ENCODE results near the gene YIPF7. TPM values are rescaled to one million over a fixed set of nuclear protein-coding genes. Genes with fewer than 3 reads are reported as not detected.

YIPF7 gene
- total RNA-seq, 1 experiment from 2014 or later, result not detected

- Histone ChIP-seq H3K4me1 (ENCODE audit: control insufficient read depth, insufficient read depth, low read length) (no peaks in the 10 kb centered on the region), H3K27me3 (ENCODE audit: control insufficient read depth, insufficient read depth, low read length) (no peaks in the 10 kb centered on the region), H3K4me3 (ENCODE audit: low read depth in 2 of 2, low read length in 2 of 2) (no peak overlapping the region), H3K27ac (ENCODE audit: low read length) (no peak overlapping the region), H3K9me3 (ENCODE audit: control insufficient read depth, insufficient read depth, low read depth, low read length) (no peaks in the 10 kb centered on the region), H3K36me3 (ENCODE audit: control insufficient read depth, insufficient read depth, low read length) (no peaks in the 10 kb centered on the region)
- no peak for ATAC-seq
- intact Hi-C loops (cut with micrococcal nuclease; ENCODE audit: unreplicated experiment), result no loop called here
- DNase-seq (ENCODE audit: low read depth, low spot score), result no peak
- TF ChIP-seq REST (IDR thresholded peaks at IDR 0.05; ENCODE audit: insufficient read depth in 1 of 2, low read depth in 2 of 2, low read length in 1 of 2), result no peak
- no peak for TF ChIP-seq SIN3A (IDR thresholded peaks at IDR 0.05; ENCODE audit: borderline replicate concordance, insufficient read depth, low read depth, low read length)
- TF ChIP-seq TCF7L2 (IDR thresholded peaks at IDR 0.05; ENCODE audit: low read depth, low read length), result no peak
- no peak for TF ChIP-seq CTCF (IDR thresholded peaks at IDR 0.05)
- TF ChIP-seq POLR2AphosphoS5 (IDR thresholded peaks at IDR 0.05; ENCODE audit: low read depth, low read length), result no peak
- POLR2A ChIA-PET, result no interaction called here
- in situ Hi-C loops (cut with HindIII; ENCODE audit: low pct_unique_long_range_greater_than_20kb, low sequenced_read_pairs), result no loop called here
- BruUV-seq (replicated peaks), result no TSS peak
- CTCF ChIA-PET, result no interaction called here
These were observed 34.8 kb downstream of the YIPF7 start for GRCh38 chr4:44616621-44617020.

- H3K4me3 ChIP-seq (ENCODE audit: low read depth in 2 of 2, low read length in 2 of 2), result no peak overlapping the region
- H3K36me3 ChIP-seq (ENCODE audit: control insufficient read depth, insufficient read depth, low read length), result no peaks in the 10 kb centered on the region
- ChIA-PET POLR2A (no interaction called here), CTCF (no interaction called here)
- in situ Hi-C loops (cut with HindIII; ENCODE audit: low pct_unique_long_range_greater_than_20kb, low sequenced_read_pairs) (no loop called here), intact Hi-C loops (cut with micrococcal nuclease; ENCODE audit: unreplicated experiment) (no loop called here)
- H3K9me3 ChIP-seq (ENCODE audit: control insufficient read depth, insufficient read depth, low read depth, low read length), result no peaks in the 10 kb centered on the region
- no peaks in the 10 kb centered on the region for H3K27me3 ChIP-seq (ENCODE audit: control insufficient read depth, insufficient read depth, low read length)
- H3K4me1 ChIP-seq (ENCODE audit: control insufficient read depth, insufficient read depth, low read length), result no peaks in the 10 kb centered on the region
- TF ChIP-seq CTCF (IDR thresholded peaks at IDR 0.05) (no peak), POLR2AphosphoS5 (IDR thresholded peaks at IDR 0.05; ENCODE audit: low read depth, low read length) (no peak), SIN3A (IDR thresholded peaks at IDR 0.05; ENCODE audit: borderline replicate concordance, insufficient read depth, low read depth, low read length) (no peak), TCF7L2 (IDR thresholded peaks at IDR 0.05; ENCODE audit: low read depth, low read length) (no peak), REST (IDR thresholded peaks at IDR 0.05; ENCODE audit: insufficient read depth in 1 of 2, low read depth in 2 of 2, low read length in 1 of 2) (no peak)
- no TSS peak for BruUV-seq (replicated peaks)
- ATAC-seq, result no peak
- no peak overlapping the region for H3K27ac ChIP-seq (ENCODE audit: low read length)
- no peak for DNase-seq (ENCODE audit: low read depth, low spot score)
These were observed 68.0 kb downstream of the YIPF7 start for GRCh38 chr4:44583393-44583792.
